ENCODE data around the gene CMIP. TPM values are rescaled to one million over a fixed set of nuclear protein-coding genes. Genes with fewer than 3 reads are reported as not detected.
A peak's percentile ranks its signal among the peaks of the same experiment; 100 is the strongest.

Gene CMIP
- total RNA-seq, 5 donors from 2014 or later (not counting 1 experiment from before 2014, with no cell fraction given): 39.8 to 55.9 (median 42.6) TPM

DNA sequence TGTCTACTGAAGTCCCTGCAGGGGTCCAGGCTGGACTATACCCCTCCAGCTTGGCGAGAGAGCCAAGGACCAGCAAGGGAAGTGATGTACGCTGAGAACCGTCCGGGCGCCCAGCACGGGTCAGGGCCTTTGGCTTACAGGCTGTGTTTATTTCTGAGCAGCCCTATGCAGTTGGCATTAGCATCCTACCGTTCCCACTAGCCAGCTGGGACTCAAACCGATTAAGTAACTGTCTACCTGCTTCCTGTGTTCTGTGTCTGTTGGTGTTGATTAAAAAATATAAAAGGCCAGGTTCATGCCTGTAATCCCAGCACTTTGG, 73.8 kb downstream of the CMIP start:
- 97% methylated on average over 5 of the region's 8 CpGs for WGBS (ENCODE audit: insufficient coverage)
- Mint-ChIP-seq H3K4me1 (peaks cover 43 to 51% (median 46%) of the 10 kb centered on the region in 3 donors), H3K36me3 (peaks cover 13% of the 10 kb centered on the region), H3K27ac (no peak overlapping the region), H3K4me3 (no peak overlapping the region), H3K27me3 (no peaks in the 10 kb centered on the region), H3K9me3 (no peaks in the 10 kb centered on the region)
- peaks cover 0 to 58% of the 10 kb centered on the region in 2 experiments for H3K4me1 ChIP-seq (ENCODE audit: control insufficient read depth in 1 of 2, extremely low read depth in 1 of 2, insufficient read depth in 2 of 2, low read length in 2 of 2)
- H3K4me3 ChIP-seq (ENCODE audit: control insufficient read depth in 1 of 2, extremely low read depth in 1 of 2, low read length in 1 of 2): no peak overlapping the region
- DNase-seq (no peak), ATAC-seq (replicated peaks in 1 of 4) (no peak)
- H3K36me3 ChIP-seq (ENCODE audit: control insufficient read depth in 2 of 2, extremely low read depth in 1 of 2, insufficient read depth in 1 of 2, low read length in 1 of 2): peaks cover 0 to 7% of the 10 kb centered on the region in 2 donors
- no peak overlapping the region for H3K27ac ChIP-seq (ENCODE audit: low read length)
- ChIA-PET POLR2A (no interaction called here), CTCF (no interaction called here)
- H3K27me3 ChIP-seq (replicated peaks in 1 of 2; ENCODE audit: control insufficient read depth in 2 of 2, extremely low read depth in 1 of 2, insufficient read depth in 2 of 2, low read length in 1 of 2): no peaks in the 10 kb centered on the region
- H3K9me3 ChIP-seq: no peaks in the 10 kb centered on the region

- H3K36me3 ChIP-seq (ENCODE audit: control insufficient read depth in 2 of 2, extremely low read depth in 1 of 2, insufficient read depth in 1 of 2, low read length in 1 of 2): peaks cover 0 to 2% of the 10 kb centered on the region in 2 donors
- no peaks in the 10 kb centered on the region for H3K9me3 ChIP-seq
- DNase-seq: no peak
- H3K27ac ChIP-seq (ENCODE audit: low read length): peak overlapping the region; percentile 95
- WGBS (ENCODE audit: insufficient coverage): 83% methylated on average over 4 of the region's 9 CpGs
- H3K27me3 ChIP-seq (replicated peaks in 1 of 2; ENCODE audit: control insufficient read depth in 2 of 2, extremely low read depth in 1 of 2, insufficient read depth in 2 of 2, low read length in 1 of 2): no peaks in the 10 kb centered on the region
- Mint-ChIP-seq H3K4me1 (peaks cover 36 to 53% (median 45%) of the 10 kb centered on the region in 3 donors), H3K27ac (peak overlapping the region; percentile 80 to 86), H3K9me3 (no peaks in the 10 kb centered on the region), H3K36me3 (peaks cover 13% of the 10 kb centered on the region), H3K4me3 (no peak overlapping the region), H3K27me3 (no peaks in the 10 kb centered on the region)
- no peak overlapping the region for H3K4me3 ChIP-seq (ENCODE audit: control insufficient read depth in 1 of 2, extremely low read depth in 1 of 2, low read length in 1 of 2)
- ChIA-PET POLR2A (no interaction called here), CTCF (no interaction called here)
- no peak for ATAC-seq (replicated peaks in 1 of 4)
- peaks cover 0 to 58% of the 10 kb centered on the region in 2 experiments for H3K4me1 ChIP-seq (ENCODE audit: control insufficient read depth in 1 of 2, extremely low read depth in 1 of 2, insufficient read depth in 2 of 2, low read length in 2 of 2)
Observed at GRCh38 chr16:81519301-81520150, 74.9 kb downstream of the CMIP start.

- no peak overlapping the region for H3K4me3 Mint-ChIP-seq
- POLR2A ChIA-PET: no interaction called here
Observed at GRCh38 chr16:81520151-81520470, 75.5 kb downstream of the CMIP start.

GRCh38 chr16:81520560-81521135, 76.0 kb downstream of the CMIP start:
- no peak for ATAC-seq (replicated peaks in 1 of 4)
- Mint-ChIP-seq H3K4me3 (peak overlapping the region in 1 of 3 donors; percentile 3), H3K9me3 (no peaks in the 10 kb centered on the region), H3K36me3 (peaks cover 16% of the 10 kb centered on the region), H3K27me3 (no peaks in the 10 kb centered on the region), H3K27ac (peak overlapping the region; percentile 82 to 88), H3K4me1 (peaks cover 34 to 57% (median 48%) of the 10 kb centered on the region in 3 donors)
- Histone ChIP-seq H3K9me3 (no peaks in the 10 kb centered on the region), H3K4me1 (ENCODE audit: control insufficient read depth in 1 of 2, extremely low read depth in 1 of 2, insufficient read depth in 2 of 2, low read length in 2 of 2) (peaks cover 0 to 65% of the 10 kb centered on the region in 2 experiments), H3K27ac (ENCODE audit: low read length) (peak overlapping the region; percentile 95), H3K4me3 (ENCODE audit: control insufficient read depth in 1 of 2, extremely low read depth in 1 of 2, low read length in 1 of 2) (no peak overlapping the region), H3K27me3 (replicated peaks in 1 of 2; ENCODE audit: control insufficient read depth in 2 of 2, extremely low read depth in 1 of 2, insufficient read depth in 2 of 2, low read length in 1 of 2) (no peaks in the 10 kb centered on the region), H3K36me3 (ENCODE audit: control insufficient read depth in 2 of 2, extremely low read depth in 1 of 2, insufficient read depth in 1 of 2, low read length in 1 of 2) (no peaks in the 10 kb centered on the region)
- POLR2A ChIA-PET: interaction anchor here (0.6 to 1.1 kb wide), 2 partner anchors 74 to 95 kb away, joined by 3 to 10 read pairs; no protein-coding TSS in a partner anchor
- peak in 3 of 35 experiments; percentile 13 to 30 (median 26) for DNase-seq
- CTCF ChIA-PET: interaction anchor here in 1 of 2 donors (0.6 kb wide), 1 partner anchor 1135 kb away, joined by 4 read pairs; no protein-coding TSS in a partner anchor
- WGBS (ENCODE audit: insufficient coverage): 90% methylated on average over 2 of the region's 5 CpGs

More at GRCh38 chr16:81520151-81520470, 75.5 kb downstream of the CMIP start:
- H3K27ac Mint-ChIP-seq: peak overlapping the region; percentile 82 to 86
- peaks cover 0 to 60% of the 10 kb centered on the region in 2 experiments for H3K4me1 ChIP-seq (ENCODE audit: control insufficient read depth in 1 of 2, extremely low read depth in 1 of 2, insufficient read depth in 2 of 2, low read length in 2 of 2)
- peak overlapping the region; percentile 95 for H3K27ac ChIP-seq (ENCODE audit: low read length)
- CTCF ChIA-PET: no interaction called here
- H3K9me3 ChIP-seq: no peaks in the 10 kb centered on the region
- peaks cover 34 to 54% (median 46%) of the 10 kb centered on the region in 3 donors for H3K4me1 Mint-ChIP-seq
- no peaks in the 10 kb centered on the region for H3K27me3 ChIP-seq (replicated peaks in 1 of 2; ENCODE audit: control insufficient read depth in 2 of 2, extremely low read depth in 1 of 2, insufficient read depth in 2 of 2, low read length in 1 of 2)
- H3K27me3 Mint-ChIP-seq: no peaks in the 10 kb centered on the region
- WGBS (ENCODE audit: insufficient coverage): 95% methylated on average over 3 of the region's 4 CpGs
- peaks cover 0 to 2% of the 10 kb centered on the region in 2 donors for H3K36me3 ChIP-seq (ENCODE audit: control insufficient read depth in 2 of 2, extremely low read depth in 1 of 2, insufficient read depth in 1 of 2, low read length in 1 of 2)
- ATAC-seq (replicated peaks in 1 of 4) (no peak), DNase-seq (no peak)
- H3K36me3 Mint-ChIP-seq: peaks cover 13% of the 10 kb centered on the region
- no peak overlapping the region for H3K4me3 ChIP-seq (ENCODE audit: control insufficient read depth in 1 of 2, extremely low read depth in 1 of 2, low read length in 1 of 2)
- H3K9me3 Mint-ChIP-seq: no peaks in the 10 kb centered on the region

- H3K9me3 ChIP-seq: no peaks in the 10 kb centered on the region
- H3K27me3 Mint-ChIP-seq: no peaks in the 10 kb centered on the region
- peaks cover 13% of the 10 kb centered on the region for H3K36me3 Mint-ChIP-seq
- no peaks in the 10 kb centered on the region for H3K27me3 ChIP-seq (replicated peaks in 1 of 2; ENCODE audit: control insufficient read depth in 2 of 2, extremely low read depth in 1 of 2, insufficient read depth in 2 of 2, low read length in 1 of 2)
- peak; percentile 74 to 89 (median 81) for ATAC-seq (replicated peaks in 1 of 4)
- peak overlapping the region; percentile 82 to 88 for H3K27ac Mint-ChIP-seq
- POLR2A ChIA-PET: interaction anchor here (0.6 to 1.1 kb wide), 6 partner anchors 75 to 195 kb away, joined by 3 to 10 read pairs (median 6); no protein-coding TSS in a partner anchor
- no peaks in the 10 kb centered on the region for H3K36me3 ChIP-seq (ENCODE audit: control insufficient read depth in 2 of 2, extremely low read depth in 1 of 2, insufficient read depth in 1 of 2, low read length in 1 of 2)
- peaks cover 34 to 62% (median 53%) of the 10 kb centered on the region in 3 donors for H3K4me1 Mint-ChIP-seq
- CTCF ChIA-PET: interaction anchor here (0.6 to 1.1 kb wide), 3 partner anchors 96 to 1135 kb away, joined by 3 to 7 read pairs (median 4); no protein-coding TSS in a partner anchor
- peak overlapping the region in 1 of 3 donors; percentile 3 for H3K4me3 Mint-ChIP-seq
- 14% methylated on average over 6 of the region's 19 CpGs for WGBS (ENCODE audit: insufficient coverage)
- peak overlapping the region in 1 of 2 donors; percentile 2 for H3K4me3 ChIP-seq (ENCODE audit: control insufficient read depth in 1 of 2, extremely low read depth in 1 of 2, low read length in 1 of 2)
- DNase-seq: peak; percentile 37 to 92 (median 82)
- H3K4me1 ChIP-seq (ENCODE audit: control insufficient read depth in 1 of 2, extremely low read depth in 1 of 2, insufficient read depth in 2 of 2, low read length in 2 of 2): peaks cover 0 to 70% of the 10 kb centered on the region in 2 experiments
- H3K9me3 Mint-ChIP-seq: no peaks in the 10 kb centered on the region
- peak overlapping the region; percentile 95 for H3K27ac ChIP-seq (ENCODE audit: low read length)
Observed at GRCh38 chr16:81521141-81521626, 76.6 kb downstream of the CMIP start.

DNA sequence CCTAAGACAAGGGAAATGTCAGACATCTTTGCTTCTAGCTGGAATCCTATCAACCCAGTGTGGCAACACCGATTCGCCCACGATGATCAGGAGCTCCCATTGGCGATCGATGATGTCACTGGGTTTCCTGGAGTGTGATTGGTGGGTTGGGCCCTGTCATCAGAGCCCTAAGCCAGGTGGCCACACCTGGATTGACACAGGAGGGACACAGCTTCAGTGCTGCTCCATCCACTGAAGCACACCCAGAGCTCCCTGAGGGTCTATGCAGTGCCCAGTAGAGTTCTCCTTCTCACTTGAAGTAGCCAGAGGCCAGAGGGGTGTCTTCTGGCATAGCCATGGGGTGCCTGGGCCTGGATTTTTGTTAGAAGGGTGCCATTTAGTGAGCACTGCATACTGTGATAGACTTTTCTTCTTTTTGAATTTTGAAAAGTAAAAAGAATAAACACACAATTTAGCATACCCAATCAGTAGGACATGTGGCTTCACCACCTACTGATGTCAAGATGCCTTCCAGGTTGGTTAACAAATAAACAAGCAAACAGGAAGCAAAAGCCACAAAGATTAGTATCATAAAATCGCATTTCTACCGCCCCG, 77.6 kb downstream of the CMIP start:
- POLR2A ChIA-PET: interaction anchor here in 1 of 2 donors (0.6 to 1.1 kb wide), 5 partner anchors 43 to 194 kb away, joined by 3 to 10 read pairs (median 4); no protein-coding TSS in a partner anchor
- H3K4me1 ChIP-seq (ENCODE audit: control insufficient read depth in 1 of 2, extremely low read depth in 1 of 2, insufficient read depth in 2 of 2, low read length in 2 of 2): peaks cover 0 to 80% of the 10 kb centered on the region in 2 experiments
- Mint-ChIP-seq H3K27ac (peak overlapping the region; percentile 45 to 88), H3K4me3 (no peak overlapping the region), H3K36me3 (peaks cover 8% of the 10 kb centered on the region), H3K9me3 (no peaks in the 10 kb centered on the region), H3K27me3 (no peaks in the 10 kb centered on the region), H3K4me1 (peaks cover 40 to 71% (median 62%) of the 10 kb centered on the region in 3 donors)
- peak in 25 of 35 experiments; percentile 15 to 76 (median 34) for DNase-seq
- CTCF ChIA-PET: interaction anchor here in 1 of 2 donors (1.1 kb wide), 1 partner anchor 95 kb away, joined by 3 read pairs; no protein-coding TSS in a partner anchor
- no peaks in the 10 kb centered on the region for H3K27me3 ChIP-seq (replicated peaks in 1 of 2; ENCODE audit: control insufficient read depth in 2 of 2, extremely low read depth in 1 of 2, insufficient read depth in 2 of 2, low read length in 1 of 2)
- 89% methylated on average over 5 of the region's 8 CpGs for WGBS (ENCODE audit: insufficient coverage)
- no peak overlapping the region for H3K4me3 ChIP-seq (ENCODE audit: control insufficient read depth in 1 of 2, extremely low read depth in 1 of 2, low read length in 1 of 2)
- peaks cover 0 to 4% of the 10 kb centered on the region in 2 donors for H3K36me3 ChIP-seq (ENCODE audit: control insufficient read depth in 2 of 2, extremely low read depth in 1 of 2, insufficient read depth in 1 of 2, low read length in 1 of 2)
- H3K27ac ChIP-seq (ENCODE audit: low read length): peak overlapping the region; percentile 95
- ATAC-seq (replicated peaks in 1 of 4): peak in 3 of 4 experiments; percentile 10 to 37 (median 13)
- no peaks in the 10 kb centered on the region for H3K9me3 ChIP-seq

Data from T-cell (primary cell).